GM18505 (cell line): Measurements from ENCODE around the gene DNPH1.

Experiments used
- ATAC-seq: cut with Tn5 transposase; IDR thresholded peaks from one replicate; pipeline ENCODE4 v1.9.1; 2021; ENCODE audit not compliant: unreplicated experiment
- POLR2A ChIP-seq: IDR thresholded peaks from 4 replicates; pipeline ENCODE4 v1.6.1; 2011; ENCODE audit warnings: borderline replicate concordance; ENCODE audit not compliant: insufficient read depth, insufficient read length; ENCODE audit errors: extremely low read depth

Gene DNPH1

DNA sequence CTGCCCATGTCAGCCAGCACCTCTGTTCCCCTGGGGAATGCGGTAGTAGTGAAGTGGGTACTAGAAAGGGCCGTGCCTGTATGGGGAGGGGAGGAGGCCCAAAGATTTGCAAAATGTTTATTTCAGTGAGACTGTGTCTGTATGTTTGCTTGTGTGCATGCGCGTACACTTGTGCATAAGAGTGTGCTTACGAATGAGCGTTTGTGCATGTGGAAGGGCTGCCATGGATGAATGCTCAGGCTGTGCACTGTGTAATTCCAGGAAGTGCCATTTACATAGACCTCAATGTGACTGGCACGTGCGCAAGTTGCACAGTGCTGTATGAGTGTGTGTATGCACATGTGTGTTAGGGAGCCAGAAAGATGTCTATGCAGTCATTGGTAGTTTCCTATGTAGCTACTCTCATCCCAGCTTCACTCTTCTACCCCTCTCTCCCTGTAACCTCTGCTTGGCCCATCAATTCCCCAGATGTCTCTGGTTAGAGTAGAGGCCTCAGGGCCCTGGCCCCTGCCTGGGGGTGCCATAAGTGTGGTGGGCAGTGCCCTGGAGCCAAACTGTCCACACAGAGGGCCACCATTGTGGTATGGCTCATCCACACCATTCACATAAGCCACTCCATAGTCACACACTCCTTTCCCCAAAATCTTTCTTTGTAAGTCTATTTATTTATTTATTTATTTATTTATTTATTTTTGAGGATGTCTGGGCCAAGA, 42.0 kb upstream of the DNPH1 start:
- TF ChIP-seq POLR2A: no peak
- no peak for ATAC-seq

- ATAC-seq: no peak
- TF ChIP-seq POLR2A: no peak
Observed at GRCh38 chr6:43269273-43270007, 40.2 kb upstream of the DNPH1 start.

DNA sequence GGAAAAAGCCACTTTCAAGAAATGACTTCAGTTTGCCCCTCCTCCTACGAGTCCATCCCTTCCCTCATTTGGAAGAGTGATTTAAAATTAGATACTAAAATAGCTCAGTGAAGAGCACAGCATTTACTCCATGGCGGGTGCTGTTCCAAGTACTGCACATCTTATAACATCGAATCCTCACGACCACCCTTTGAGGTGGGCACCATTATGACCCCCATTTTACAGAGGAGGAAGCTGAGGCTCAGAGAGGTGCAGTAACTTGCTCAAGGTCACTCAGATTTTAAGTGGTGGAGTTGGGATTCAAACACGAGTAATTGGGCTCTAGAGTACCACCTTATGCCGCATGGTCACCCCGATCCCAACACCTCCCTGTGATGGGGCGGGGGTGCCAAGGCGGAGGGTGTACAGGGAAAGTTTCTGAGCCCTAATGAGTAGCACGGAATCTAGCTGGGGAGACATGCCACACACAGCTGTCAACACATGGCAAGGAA, 39.5 kb upstream of the DNPH1 start:
- TF ChIP-seq POLR2A: no peak
- no peak for ATAC-seq

GRCh38 chr6:43268355-43268700, 39.0 kb upstream of the DNPH1 start:
- ATAC-seq: no peak
- TF ChIP-seq POLR2A: no peak

- no peak for ATAC-seq
- no peak for TF ChIP-seq POLR2A
Observed at GRCh38 chr6:43267619-43268354, 38.5 kb upstream of the DNPH1 start.

DNA sequence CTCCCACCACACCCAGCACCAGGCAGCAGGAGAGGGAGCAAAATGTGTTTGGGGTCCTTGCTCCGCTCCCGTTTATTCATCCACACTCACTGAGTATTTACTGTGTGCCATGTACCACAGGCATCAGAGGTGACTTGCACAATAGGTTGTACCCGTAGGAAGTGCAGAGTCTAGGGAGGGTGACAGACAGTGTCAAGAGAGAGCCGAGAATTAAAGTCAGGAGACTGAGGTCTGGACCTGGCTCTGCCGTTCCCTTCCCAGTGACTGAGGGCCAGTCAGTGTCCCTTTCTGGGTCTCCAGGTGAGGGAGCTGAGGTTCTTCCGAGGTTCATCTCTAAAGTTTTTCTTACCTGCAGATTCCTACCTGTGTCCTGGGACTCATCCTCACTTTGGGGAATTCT, 36.3 kb upstream of the DNPH1 start:
- no peak for ATAC-seq
- no peak for TF ChIP-seq POLR2A

DNA sequence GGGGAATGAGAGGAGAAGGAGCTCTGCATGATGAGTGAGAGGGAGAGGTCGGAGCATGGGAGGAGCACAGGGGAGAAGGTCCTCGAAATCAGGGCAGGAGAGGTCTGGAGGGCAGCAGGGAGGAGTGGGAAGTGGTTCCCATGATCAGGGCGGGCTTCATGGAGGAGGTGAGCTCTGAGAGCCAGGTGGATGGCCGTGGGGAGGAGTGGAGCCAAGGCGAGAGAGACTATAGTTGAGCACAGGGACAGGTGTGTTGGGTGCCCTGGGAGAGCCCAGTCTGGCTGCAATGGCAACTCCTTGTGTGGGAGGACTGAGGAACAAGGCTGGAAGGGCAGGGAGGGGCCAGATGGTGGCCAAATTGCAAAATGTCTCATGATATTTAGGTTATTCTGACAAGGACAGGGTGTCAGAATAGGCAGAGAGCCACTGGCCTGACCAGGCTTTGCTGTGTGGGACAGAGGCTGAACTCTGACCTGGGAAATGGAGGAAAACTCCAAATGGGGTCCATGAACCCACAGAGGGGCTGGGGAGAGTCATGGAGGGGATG, 35.4 kb upstream of the DNPH1 start:
- no peak for TF ChIP-seq POLR2A
- no peak for ATAC-seq

GRCh38 chr6:43263314-43264178, 34.3 kb upstream of the DNPH1 start:
- peak; percentile 56 for ATAC-seq
- no peak for TF ChIP-seq POLR2A

DNA sequence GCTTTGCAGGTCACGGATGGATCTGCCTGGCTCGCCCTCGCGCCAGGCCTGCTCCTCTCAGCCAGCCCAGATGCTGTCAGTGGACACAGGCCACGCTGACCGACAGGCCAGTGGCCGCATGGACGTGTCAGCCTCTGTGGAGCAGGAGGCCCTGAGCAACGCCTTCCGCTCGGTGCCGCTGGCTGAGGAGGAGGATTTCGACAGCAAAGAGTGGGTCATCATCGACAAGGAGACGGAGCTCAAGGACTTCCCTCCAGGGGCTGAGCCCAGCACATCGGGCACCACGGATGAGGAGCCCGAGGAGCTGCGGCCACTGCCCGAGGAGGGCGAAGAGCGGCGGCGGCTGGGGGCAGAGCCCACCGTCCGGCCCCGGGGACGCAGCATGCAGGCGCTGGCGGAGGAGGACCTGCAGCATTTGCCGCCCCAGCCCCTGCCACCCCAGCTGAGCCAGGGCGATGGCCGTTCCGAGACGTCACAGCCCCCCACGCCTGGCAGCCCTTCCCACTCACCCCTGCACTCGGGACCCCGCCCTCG, 33.6 kb upstream of the DNPH1 start:
- ATAC-seq: no peak

GRCh38 chr6:43262000-43262779, 32.9 kb upstream of the DNPH1 start:
- no peak for ATAC-seq
- TF ChIP-seq POLR2A: no peak

More for the DNA sequence above, 33.6 kb upstream of the DNPH1 start:
- no peak for TF ChIP-seq POLR2A

DNA sequence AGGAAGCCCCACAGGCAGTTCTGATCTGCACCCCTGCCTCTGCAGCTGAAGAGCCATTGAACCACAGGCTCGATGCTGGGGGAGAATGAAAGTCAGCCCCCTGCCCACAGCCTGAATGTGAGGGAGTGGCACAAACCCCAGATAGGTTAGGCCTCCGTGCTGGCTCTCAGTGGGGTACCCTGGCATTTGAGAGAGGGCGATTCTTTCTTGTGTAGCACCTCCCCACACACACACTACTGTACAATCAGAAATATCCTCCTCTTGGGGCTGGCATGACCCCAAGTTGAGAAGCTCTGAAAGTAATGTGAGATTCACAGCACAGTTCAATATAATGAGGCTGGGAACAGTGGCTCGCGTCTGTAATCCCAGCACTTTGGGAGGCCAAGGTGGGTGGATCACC, 31.9 kb upstream of the DNPH1 start:
- TF ChIP-seq POLR2A: no peak
- no peak for ATAC-seq

- no peak for TF ChIP-seq POLR2A
- no peak for ATAC-seq
Observed at GRCh38 chr6:43260791-43261190, 31.5 kb upstream of the DNPH1 start.
